GM21825 (cell line): ENCODE measurements around the gene AP1AR.
"Not testable (repeated sequence)": the region's sequence is repeated elsewhere in the genome, so short reads cannot be mapped to it uniquely, and the experiment has no call there.

Experiments used
- ATAC-seq: cut with Tn5 transposase; IDR thresholded peaks from one replicate; pipeline ENCODE4 v1.9.1; 2021; ENCODE audit warnings: mild to moderate bottlenecking, moderate library complexity; ENCODE audit not compliant: unreplicated experiment

The AP1AR gene, protein sequence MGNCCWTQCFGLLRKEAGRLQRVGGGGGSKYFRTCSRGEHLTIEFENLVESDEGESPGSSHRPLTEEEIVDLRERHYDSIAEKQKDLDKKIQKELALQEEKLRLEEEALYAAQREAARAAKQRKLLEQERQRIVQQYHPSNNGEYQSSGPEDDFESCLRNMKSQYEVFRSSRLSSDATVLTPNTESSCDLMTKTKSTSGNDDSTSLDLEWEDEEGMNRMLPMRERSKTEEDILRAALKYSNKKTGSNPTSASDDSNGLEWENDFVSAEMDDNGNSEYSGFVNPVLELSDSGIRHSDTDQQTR

DNA sequence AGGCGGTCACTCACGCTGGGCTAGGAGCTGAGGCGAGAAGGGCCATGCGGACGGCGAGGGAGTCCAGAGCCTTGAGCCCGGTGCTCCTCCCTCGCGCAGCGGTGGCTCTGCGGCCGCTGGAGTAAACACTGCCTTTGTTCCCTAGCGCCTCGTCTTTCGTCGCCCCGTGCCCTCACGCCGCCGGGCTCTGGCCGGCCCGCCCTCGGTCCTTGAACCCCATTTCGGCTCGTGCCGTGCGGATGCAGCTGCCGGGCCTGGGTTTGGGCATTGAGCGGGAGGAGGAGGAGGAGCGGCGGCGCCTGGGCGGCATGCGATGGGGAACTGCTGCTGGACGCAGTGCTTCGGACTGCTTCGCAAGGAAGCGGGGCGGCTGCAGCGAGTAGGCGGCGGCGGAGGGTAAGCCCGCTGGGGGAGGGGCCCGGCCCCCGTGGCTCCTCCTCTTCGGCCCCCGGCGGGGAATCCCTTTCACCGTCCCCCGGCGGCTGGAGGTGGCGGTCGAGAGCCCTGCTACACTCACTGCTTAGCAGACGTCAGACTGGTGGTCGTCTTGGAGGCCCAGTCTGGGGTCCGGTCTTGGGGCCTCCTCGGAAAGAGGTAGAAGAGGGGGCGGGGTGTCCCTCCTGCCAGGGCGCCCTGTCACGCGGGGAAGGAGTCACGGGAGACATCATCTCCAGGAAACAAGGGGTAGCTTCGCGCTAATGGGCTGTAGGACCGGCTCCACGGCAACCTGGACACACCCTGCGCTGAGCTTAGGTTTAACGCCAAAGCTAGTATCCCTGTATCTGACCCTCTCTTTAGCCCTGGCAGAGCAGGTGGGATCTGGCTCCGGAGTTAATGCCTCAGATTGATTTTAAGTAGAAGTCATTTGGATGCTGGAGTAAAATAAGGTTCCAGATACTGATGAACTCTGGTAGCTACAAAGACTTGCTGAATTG lies at the start of gene AP1AR:
TSS of gene AP1AR (plus strand) at position 9 of the 935 bp plus-strand sequence. CDS start at position 314, 305 bp downstream.
- ATAC-seq = peak; percentile 62

DNA sequence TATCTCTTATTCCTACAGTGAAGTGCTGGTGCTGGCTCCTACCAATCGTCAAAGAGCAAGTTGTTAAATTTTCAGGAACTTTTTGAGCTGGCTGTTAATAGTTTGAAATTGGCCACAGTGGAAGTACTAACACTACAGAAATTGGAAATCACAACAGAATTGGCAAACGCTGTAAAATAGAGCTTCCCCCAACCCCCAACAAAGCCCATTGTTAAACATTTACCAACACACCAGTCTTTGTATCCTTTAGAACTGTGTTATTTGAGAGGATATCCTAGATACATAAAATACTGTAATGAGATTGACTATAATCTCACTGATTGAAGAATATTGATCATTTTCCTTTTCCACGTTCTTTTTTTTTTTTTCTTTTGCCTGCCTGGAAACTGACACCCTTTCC lies 49.0 kb upstream of the AP1AR start:
- ATAC-seq = no peak

GRCh38 chr4:112183252-112183651 lies 48.3 kb upstream of the AP1AR start:
- ATAC-seq = no peak

DNA sequence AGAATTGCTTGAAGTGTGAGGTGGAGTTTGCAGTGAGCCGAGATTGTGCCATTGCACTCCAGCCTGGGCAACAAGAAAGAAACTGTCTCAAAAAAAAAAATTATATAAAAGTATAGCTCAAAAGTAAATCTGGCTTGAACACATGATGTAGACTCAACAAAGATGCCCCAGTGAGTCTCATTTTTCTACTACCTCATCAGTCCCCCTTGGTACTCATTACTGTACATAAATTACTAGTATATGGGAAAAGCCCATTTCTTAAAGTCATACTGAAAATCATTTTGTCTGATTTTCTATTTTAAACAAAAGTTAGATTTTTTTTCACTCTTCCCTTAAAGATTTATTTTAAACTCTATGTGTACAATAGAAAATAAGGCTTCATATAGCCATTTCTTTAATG lies 47.1 kb upstream of the AP1AR start:
- no peak for ATAC-seq

GRCh38 chr4:112185334-112185733 lies 46.3 kb upstream of the AP1AR start:
- ATAC-seq = no peak

GRCh38 chr4:112185740-112186670 lies 45.6 kb upstream of the AP1AR start:
- no peak for ATAC-seq

- no peak for ATAC-seq
These were observed 41.8 kb upstream of the AP1AR start for GRCh38 chr4:112189754-112190153.

DNA sequence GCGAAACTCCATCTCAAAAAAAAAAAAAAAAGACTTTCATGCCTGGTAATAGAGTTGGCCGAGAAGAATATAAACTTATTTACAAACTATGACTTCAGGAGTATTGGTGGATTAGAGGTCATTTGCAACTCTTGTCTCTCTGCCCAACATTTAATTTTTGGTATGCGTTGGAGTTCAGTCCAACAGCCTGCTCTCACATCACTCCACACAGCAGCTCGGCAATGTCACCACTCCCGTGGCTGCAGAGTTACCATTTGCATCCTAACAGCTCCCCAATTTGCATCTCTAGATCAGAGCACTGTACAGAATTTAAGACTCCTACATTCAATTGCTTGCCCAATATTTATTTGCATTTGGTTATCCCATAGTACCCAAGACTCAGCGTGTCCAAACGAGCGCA lies 40.9 kb upstream of the AP1AR start:
- no peak for ATAC-seq

DNA sequence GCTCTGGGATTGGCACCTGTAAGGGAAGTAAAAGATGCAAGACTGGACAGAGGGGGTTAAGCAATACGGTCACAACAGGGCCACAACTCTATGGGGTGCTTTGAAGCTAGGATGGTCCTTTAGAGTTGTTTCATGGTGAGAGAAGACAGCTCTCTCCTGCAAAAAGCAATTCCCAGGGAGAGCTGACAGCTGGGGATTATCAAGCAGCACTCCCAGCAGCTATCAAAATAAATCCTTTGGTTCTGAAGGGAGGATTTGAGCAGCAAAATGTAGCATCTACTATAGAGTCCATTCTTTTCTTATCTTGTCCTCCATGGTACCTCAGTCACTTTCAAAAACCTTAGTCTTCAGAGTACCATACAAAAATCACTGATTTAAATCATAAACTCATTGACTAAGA lies 35.1 kb upstream of the AP1AR start:
- no peak for ATAC-seq

- ATAC-seq = no peak
These were observed 32.5 kb upstream of the AP1AR start for GRCh38 chr4:112199041-112199440.

DNA sequence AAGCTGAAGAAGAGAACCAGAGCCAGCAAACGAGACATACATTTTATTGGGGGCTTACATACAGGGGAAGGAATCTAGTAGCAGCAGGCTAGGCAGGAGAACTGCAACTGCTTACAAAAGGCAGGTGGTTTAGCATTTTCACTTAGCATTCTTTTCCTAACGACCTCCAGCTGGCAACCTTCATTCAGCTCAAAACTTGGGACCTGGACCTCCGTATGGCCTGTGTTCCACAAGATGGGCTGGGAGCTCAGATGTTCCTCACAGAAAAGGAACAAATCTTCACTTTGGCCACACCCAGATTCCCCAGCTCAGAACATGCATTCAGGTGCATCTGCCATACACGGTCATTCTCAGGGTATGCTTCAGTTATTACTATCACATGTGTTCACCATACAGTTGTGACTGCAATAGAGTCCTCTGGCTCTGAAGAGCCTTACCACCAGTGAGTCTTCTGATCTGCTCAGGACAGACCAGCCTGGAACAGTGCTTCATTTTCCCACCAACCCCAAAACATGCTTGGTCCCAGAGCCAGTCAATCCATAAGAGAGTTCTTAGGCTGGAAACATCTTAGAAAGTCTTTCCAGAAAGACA lies 29.6 kb upstream of the AP1AR start:
- peak; percentile 47 for ATAC-seq

DNA sequence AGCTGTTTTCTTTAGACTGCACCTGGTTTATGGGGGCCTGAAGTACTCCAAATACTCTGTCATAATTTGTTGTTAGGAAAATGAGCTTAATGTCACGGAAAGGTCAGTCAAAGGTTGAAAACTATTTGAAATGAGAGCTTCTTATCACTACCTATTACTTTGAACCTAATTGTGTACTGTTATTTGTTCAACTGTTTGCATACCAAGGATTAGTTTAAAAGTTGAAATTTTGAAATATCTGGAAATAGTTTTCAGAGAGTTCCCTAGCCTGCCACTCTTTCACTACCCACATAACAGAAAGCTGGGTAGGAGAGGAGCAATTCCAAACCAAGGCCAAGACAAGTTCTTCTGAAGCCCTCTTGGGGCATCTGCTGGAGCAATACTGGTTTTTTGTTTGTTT lies 28.0 kb upstream of the AP1AR start:
- no peak for ATAC-seq

- no peak for ATAC-seq
These were observed 25.2 kb upstream of the AP1AR start for GRCh38 chr4:112206431-112206830.

GRCh38 chr4:112208137-112209095 lies 23.2 kb upstream of the AP1AR start:
- ATAC-seq = not testable (repeated sequence)

- ATAC-seq = no peak
These were observed 20.8 kb upstream of the AP1AR start for GRCh38 chr4:112210777-112211176.

DNA sequence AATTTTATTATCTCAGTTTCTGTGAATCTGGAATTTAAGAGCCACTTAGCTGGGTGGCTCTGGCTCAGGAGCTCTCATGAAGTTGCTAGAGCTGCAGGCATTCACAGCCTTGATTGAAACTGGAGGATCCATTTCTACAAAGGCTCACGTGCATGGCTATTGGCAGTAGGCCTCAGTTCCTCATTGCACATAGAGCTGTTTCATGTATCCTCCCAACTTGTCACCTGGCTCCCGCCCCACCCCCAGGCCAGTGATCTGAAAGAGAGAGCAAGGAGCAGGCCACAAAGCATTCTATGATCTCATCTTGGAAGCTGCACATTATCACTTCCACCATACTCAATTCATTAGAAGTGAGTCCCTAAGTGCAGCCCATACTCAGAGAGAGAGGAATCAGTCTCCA lies 18.5 kb upstream of the AP1AR start:
- no peak for ATAC-seq

- ATAC-seq = no peak
These were observed 17.7 kb upstream of the AP1AR start for GRCh38 chr4:112213856-112214255.

DNA sequence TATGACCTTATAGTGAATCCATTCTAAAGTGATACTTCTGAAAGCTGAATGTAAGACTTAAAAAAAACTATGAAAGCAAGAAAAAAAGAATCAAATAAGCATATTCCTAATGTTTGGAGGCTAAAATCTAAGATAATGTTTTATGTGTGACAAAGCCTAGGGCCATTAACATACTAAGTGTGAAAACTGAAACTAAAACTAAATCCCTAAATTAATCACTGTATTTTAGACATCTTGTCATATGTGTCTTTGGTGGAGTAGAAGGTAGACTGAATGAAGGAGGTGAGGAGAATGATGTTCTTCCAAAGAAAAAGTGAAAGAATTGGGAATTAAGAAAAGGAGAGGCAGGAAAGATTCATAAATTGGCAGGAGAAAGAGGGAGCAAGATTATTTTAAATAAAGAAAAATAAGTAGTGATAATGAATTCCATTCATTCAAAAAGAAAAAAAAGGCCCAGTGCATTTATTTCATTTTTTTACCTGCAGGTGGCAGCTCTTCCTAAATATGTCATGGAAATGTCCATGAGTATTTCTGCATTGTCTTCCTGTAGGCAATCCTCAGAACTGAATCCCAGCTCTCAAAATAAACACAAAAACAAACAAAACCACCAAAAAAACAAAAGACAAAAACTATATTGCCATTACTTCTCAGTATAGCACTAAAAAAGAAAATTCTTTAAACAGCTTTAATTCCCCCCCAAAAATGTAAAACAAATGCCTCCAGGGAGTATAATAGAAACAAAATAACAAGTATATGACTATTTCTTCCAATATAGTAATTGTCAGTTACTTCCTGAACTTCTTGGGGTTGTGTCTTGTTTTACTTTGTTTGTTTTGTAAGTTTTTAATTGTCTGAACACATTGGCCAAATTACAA lies 17.0 kb upstream of the AP1AR start:
- no peak for ATAC-seq
